ENCODE results near the gene MCCC1.
"Not testable (repeated sequence)": the region's sequence is repeated elsewhere in the genome, so short reads cannot be mapped to it uniquely, and the experiment has no call there.

DNA sequence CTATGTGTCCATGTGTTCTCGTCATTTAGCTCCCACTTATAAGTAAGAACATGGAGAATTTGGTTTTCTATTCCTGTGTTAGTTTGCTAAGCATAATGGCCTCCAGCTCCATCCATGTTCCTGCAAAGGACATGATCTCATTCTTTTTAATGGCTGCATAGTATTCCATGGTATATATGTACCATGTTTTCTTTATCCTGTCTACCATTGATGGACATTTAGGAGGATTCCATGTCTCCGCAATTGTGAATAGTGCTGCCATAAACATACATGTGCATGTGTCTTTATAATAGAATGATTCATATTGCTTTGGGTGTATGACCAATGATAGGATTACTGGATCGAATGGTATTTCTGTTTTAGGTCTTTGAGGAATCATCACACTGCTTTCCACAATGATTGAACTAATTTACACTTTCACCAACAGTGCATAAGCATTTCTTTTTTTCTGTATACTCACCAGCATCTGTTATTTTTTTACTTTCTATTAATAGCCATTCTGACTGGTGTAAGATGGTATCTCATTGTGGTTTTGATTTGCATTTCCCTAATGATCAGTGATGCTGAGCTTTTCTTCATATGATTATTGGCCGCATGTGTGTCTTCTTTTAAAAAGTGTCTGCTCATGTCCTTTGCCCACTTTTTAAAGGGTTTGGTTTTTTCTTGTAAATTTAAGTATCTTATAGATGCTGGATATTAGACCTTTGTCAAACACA lies 105.7 kb downstream of the MCCC1 start:
- TF ChIP-seq POLR2AphosphoS5 (IDR thresholded peaks at IDR 0.05; ENCODE audit: borderline replicate concordance, low read depth, low read length); EZH2 (IDR thresholded peaks at IDR 0.05); FOXP2 (optimal IDR thresholded peaks at IDR 0.05; ENCODE audit: control extremely low read depth, extremely low read length, insufficient read depth): not testable (repeated sequence)

Data from SK-N-MC (cell line).